T follicular helper cell (primary cell): Measurements from ENCODE around the gene PDZRN4.
"Not testable (repeated sequence)": the region's sequence is repeated elsewhere in the genome, so short reads cannot be mapped to it uniquely, and the experiment has no call there.

Experiments
- DNase-seq: peaks from one replicate; pipeline ENCODE4 v3.0.0-alpha.2; 2020; ENCODE audit warnings: low read depth

Gene PDZRN4

DNA sequence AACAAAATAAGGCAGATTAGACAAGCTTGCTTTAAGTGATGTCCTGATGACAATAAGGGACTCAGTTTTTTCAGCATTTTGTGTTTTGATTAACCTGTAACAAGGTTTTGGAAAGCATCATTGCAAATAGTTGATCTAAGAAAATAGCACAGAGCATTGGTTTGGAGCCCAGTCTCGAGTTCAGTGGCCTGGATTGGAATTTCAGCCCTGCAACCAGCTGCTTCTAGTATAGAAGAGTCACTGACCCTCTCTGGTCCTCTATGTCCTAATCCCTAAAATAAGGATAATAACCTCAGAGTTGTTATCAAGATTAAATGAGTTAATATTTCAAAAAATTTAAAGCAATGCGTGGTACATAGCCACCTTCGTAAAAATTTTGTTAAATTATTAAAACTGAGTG, 25.5 kb downstream of the PDZRN4 start:
- DNase-seq, result no peak

DNA sequence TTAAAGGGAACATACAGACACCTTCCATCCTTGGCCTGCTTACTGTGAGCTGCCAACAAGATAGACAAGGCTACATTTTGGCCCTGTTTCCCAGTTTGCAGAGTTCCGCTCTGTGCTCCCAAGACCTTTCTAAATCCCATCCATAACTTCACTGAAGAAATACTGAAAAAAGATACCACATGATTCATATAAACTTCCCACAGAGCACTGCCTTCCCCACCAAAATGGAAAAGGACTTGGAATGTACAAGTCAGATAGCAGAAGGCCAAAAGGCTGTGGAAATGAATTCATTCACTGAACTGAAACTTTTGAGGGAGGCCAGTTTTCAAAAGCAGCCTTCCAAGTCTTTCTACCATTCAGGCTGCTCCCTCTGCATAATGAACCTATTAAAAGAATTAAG, 29.6 kb downstream of the PDZRN4 start:
- DNase-seq, result no peak

DNA sequence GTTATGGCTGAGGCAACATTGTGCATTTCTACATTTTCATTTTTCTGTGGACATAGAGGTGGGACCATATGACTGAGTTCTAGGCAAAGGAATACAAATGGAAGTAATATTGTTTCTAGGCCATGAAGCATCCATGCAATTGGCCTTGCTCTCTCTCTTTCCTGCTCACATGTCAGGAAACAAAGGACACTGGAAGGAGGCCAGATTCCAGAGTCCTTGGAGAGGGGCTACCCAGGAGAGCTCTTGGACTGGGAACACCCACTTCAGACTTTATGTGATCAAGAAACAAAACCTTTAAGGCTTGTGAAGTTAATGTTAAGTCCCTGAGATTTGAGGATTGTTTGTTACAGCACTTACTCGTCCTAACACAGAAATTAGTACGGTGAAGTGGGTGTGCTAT, 32.8 kb downstream of the PDZRN4 start:
- DNase-seq, result no peak

GRCh38 chr12:41221491-41221890, 33.4 kb downstream of the PDZRN4 start:
- DNase-seq, result no peak

DNA sequence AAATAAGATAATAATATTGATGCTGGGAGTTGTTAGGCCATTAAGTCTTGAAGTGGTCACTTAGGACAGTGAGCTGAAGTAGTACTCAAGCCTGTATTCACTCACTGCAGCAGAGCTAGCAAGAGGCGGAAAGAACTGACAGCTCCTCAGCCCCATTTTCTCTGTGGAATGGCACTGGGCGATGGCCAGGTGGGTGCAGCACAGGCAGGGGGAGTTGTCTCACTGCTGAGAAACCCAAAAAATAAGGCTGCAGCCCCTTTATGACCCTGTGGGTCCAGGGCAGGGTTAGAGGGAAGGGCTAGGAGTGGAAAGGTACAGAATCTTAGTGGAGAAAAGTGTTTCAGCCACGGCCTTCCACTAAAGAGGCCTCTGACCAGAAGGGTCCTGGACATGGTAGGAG, 35.5 kb downstream of the PDZRN4 start:
- DNase-seq, result no peak

GRCh38 chr12:41224066-41224465, 35.9 kb downstream of the PDZRN4 start:
- DNase-seq, result no peak

DNA sequence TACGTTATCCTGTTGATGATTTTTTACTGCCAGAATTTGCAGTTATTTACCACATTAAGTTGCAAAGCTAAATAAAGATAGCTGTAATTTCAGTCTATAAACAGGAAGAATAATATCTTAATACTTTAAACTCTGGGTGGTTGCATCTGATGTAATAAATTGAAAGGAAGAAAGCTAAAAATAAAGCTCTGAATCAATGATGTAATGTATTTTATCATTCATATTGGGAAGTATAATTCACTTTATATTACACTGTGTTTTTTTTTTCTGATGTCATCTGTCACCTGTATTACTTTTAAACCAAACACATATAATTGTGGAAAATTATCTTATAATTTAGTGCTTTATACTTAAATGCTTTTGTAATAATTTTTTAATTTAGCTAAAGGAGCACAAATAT, 37.1 kb downstream of the PDZRN4 start:
- no peak for DNase-seq

DNA sequence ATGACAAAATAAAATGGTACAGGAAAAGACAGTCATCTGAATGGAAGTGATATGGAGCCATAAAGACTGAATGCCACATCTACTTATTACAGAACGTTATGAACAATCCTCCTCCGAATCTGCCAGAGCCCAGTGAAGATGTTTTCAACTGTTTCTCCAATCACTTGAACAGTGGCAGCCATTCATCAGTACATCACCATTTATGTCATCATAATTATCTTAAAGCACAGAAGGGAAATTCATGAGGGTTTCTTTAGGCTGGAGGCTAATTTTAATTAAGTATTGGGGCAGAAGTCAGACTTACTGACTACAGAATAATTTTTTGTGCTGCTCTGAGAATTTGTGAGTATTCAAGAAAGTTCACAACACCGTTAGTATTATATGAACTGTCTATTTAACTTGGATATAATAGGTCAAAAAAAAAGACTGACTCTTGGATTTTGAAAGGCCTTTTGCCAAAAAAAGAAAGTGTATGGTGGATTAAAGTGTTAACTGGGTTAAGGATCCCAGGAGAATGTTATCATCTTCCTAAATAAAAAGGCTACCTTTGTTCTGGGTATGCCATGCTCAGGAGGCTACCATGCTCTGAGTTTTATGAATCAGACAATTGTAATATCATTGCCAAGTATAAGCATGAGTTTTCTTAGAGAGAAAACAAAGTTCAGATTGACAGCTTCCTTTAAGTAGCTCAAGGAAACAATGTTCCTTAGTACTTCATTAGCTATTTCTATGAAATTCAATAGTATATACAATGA, 40.1 kb downstream of the PDZRN4 start:
- no peak for DNase-seq

DNA sequence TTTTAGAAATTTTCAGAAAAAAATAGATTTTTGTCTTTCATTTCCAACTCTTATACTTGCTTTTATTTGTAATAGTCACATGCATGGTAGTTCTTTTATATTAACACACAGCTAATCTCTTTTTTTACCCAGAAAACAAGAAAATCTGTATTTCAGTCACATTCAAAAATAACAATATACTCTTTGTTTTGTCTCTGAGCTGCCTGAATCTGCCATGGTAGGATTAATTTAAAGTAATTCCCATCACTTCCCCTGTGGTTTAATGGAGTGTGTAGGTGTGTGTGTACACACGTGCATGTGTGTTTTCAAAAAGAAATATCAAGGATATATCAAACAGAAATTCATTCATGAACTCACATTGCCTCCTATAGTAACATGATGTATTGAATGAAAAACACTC, 42.6 kb downstream of the PDZRN4 start:
- DNase-seq, result no peak

DNA sequence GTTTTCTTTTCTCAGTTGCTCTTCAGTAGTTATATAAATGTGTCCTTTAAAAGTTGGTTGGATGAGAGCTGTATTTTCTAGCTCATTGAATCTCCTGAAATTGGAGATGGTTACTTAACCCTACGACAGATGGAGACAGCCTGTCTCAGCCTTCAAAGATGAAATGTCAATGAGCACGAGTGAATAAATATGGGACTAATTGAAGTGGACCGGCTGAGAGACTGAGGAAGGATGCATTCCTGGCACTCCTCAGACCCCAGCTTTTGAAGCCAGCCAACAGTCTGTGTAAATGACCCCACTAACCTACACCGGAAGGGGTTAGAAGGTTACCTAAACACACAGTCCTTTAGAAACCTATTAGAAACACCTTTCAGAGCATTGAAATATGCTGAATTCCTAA, 46.6 kb downstream of the PDZRN4 start:
- no peak for DNase-seq

GRCh38 chr12:41242603-41243002, 54.5 kb downstream of the PDZRN4 start:
- DNase-seq, result no peak

GRCh38 chr12:41248391-41248790, 60.3 kb downstream of the PDZRN4 start:
- no peak for DNase-seq

DNA sequence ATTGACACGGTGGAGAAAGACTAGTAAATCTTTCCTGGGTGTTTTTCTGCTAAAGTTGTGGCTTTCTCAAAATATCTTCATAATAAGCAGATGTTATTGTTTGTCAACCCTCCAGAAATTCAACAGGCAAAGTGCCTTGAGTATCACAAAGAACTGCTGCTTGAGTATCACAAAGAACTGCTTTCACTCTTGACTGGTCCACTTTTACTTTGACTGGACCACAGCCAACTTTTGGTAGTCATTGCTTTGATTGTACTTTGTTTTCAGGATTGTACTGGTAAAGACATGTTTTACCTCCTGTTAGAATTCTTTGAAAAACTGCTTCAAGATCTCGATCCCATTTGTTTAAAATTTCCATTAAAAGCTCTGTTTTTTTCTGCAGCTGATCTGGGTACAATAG, 62.6 kb downstream of the PDZRN4 start:
- no peak for DNase-seq

DNA sequence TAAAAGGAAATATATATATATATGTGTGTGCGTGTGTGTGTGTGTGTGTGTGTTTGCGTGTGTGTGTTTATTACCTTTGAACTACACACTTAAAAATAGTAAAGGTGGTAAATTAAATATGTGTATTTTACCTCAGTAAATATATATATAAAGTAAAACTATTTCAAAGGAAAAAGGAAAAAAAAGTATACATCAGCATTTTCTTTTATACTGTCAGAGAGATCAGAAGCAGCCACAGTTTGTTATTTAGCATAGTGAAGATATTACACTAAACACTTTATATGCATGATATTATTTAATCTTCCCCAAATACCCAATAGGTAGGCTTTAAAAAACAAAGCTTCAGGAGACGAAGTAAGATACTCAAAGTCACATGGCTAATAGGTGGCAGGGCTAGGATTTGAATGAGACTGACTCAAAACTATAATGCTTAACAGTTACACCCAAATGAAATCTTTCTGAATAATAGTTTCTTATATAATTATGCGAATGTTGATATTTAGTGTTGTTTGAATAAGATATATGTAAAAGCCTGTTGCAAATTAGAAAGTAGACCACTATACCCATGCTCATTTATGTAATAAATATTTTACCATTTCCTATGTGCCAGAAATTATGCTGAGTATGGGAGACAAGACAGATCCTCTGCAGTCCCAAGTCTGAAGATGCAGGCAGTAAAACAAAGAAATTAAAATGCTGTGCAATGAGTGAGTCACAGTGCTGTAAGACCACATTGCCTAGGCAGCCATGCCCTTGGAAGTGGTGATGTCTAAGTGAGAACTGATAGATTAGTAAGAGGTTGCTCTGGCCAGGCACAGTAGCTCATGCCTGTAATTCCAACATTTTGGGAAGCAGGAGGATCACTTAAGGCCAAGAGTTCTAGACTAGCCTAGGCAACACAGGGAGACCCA, 66.1 kb downstream of the PDZRN4 start:
- DNase-seq, result no peak

DNA sequence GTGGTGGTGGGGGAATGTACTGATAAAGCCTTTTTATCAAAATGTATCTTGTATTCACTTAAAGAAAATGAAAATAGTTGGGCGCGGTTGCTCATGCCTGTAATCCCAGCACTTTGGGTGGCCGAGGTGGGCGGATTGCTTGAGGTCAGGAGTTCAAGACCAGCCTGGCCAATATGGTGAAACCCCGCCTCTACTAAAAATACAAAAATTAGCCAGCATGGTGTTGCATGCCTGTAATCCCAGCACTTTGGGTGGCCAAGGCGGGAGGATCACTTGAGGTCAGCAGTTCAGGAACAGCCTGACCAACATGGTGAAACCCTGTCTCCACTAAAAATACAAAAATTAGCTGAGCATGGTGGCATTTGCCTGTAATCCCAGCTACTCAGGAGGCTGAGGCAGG, 75.1 kb downstream of the PDZRN4 start:
- DNase-seq, result not testable (repeated sequence)

DNA sequence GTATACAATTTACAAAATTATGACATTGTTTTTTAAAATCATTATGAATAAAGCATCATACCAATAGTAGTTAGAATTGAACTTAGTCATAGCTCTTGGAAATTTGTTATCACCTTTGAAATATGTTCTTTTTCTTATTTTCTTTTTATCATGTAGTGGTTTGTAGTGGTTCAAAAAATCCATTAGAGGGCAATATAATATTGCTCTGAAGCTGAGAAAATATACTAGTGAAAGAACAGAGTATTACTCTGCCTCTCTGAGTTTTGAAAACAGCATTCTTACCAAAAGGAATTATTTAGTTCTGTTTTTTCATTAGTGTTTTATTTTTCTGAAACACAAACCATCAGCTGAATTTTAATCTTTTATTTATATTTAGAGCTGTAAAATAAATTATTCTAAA, 76.2 kb downstream of the PDZRN4 start:
- no peak for DNase-seq

DNA sequence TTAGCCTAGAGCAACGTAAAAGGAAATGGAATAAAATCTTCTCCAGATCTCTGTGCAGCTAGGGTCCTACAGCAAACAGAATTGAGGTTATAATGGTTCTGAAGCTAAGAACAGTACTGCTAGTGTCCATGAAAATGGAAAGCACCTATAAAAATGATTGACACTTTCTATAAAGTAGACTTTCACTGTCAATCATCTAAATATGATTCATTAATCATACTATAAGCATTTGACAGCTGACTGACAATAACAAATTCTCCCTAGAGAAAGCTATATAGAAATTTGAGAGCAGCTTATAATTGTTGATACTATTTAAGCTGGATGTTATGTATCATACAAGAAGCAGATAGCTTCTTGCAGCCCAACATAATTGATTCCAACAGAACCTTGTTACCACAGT, 80.9 kb downstream of the PDZRN4 start:
- no peak for DNase-seq

GRCh38 chr12:41271489-41271888, 83.4 kb downstream of the PDZRN4 start:
- no peak for DNase-seq

DNA sequence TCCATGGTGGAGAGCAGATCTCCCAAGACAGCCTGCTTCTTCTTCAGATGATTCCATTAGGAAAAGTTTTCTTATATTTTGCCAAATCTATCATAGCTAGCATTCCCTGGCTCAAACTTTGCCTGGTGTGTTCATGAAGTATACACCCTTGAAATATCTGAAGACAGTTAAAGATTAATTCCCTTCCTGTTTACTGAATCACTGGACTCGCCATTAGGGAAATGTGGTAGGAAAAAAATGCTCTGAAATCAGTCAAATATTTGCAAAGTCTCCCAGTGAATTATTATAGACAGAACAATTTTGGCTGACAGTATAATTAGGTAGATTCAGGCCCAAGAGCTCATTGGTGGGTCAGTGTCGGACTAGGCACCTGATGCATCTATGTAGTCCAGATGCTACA, 86.5 kb downstream of the PDZRN4 start:
- DNase-seq, result no peak

- DNase-seq, result no peak
These were observed 89.2 kb downstream of the PDZRN4 start for GRCh38 chr12:41277100-41277945.

DNA sequence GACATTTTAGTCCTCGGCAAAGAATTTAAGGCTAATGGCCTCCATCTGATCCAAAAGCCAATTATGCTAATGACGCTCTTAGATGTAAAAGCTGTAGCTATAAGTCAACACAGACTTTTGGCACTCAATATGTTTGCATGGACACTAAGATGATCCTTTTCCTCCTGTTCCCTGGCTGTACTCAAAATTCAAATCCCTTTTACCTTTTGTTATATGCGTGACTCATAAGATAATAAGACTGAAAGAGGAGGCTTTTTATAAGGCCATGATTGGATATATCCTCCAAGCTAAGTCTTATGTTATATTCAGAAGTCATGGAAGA, 89.8 kb downstream of the PDZRN4 start:
- no peak for DNase-seq

- not testable (repeated sequence) for DNase-seq
These were observed 92.4 kb downstream of the PDZRN4 start for GRCh38 chr12:41280341-41281095.
